GM23338 (cell line): ENCODE measurements around the gene FCRL6.
A peak's percentile ranks its signal among the peaks of the same experiment; 100 is the strongest.

Experiments used
- CREB1 ChIP-seq: fragments of 250-450 bp; sonication (Bioruptor Pico); IDR thresholded peaks from 2 replicates; pipeline ENCODE4 v1.5.0; 2020; ENCODE audit warnings: low read depth, mild to moderate bottlenecking, moderate library complexity
- CTCF ChIP-seq, 2 experiments: fragments of 200-600 bp in 1 of 2; sonication (generic) in 1 of 2; conservative IDR thresholded peaks; 2 replicates each; pipeline versions ENCODE4 v1.5.1 to v1.6.1; 2016 to 2017; ENCODE audit warnings: antibody characterized with exemption in 2 of 2, low read depth in 2 of 2, mild to moderate bottlenecking in 2 of 2, moderate library complexity in 1 of 2
- EZH2 ChIP-seq: fragments of 200-600 bp; sonication (generic); IDR thresholded peaks from one replicate; pipeline ENCODE4 v1.8.0; 2017; ENCODE audit warnings: antibody characterized with exemption, mild to moderate bottlenecking, low read depth; ENCODE audit not compliant: unreplicated experiment
- EZH2phosphoT487 ChIP-seq: fragments of 200-600 bp; sonication (generic); IDR thresholded peaks from one replicate; pipeline ENCODE4 v1.8.1; 2018; ENCODE audit warnings: antibody characterized with exemption; ENCODE audit not compliant: unreplicated experiment
- POLR2AphosphoS5 ChIP-seq: IDR thresholded peaks from 2 replicates; pipeline ENCODE4 v1.6.1; 2016; ENCODE audit warnings: antibody characterized with exemption, low read depth
- REST ChIP-seq: IDR thresholded peaks from one replicate; pipeline ENCODE4 v1.6.1; 2018; ENCODE audit warnings: antibody characterized with exemption; ENCODE audit not compliant: unreplicated experiment
- STAT1 ChIP-seq: IDR thresholded peaks from one replicate; pipeline ENCODE4 v1.6.1; 2016; ENCODE audit warnings: antibody characterized with exemption; ENCODE audit not compliant: unreplicated experiment
- ZNF331 ChIP-seq: fragments of 250-450 bp; sonication (Bioruptor Pico); IDR thresholded peaks from 2 replicates; pipeline ENCODE4 v1.5.0; 2020; ENCODE audit warnings: low read depth, mild to moderate bottlenecking, moderate library complexity

GRCh38 chr1:159803956-159804689 lies 2.0 kb downstream of the FCRL6 start:
- TF ChIP-seq CTCF (conservative IDR thresholded peaks at IDR 0.05; ENCODE audit: low read depth in 2 of 2), result peak; percentile 20 to 37; a peak in 2 of 4 replicates
- no peak for TF ChIP-seq REST
- no peak for TF ChIP-seq STAT1
- no peak for TF ChIP-seq EZH2
- TF ChIP-seq POLR2AphosphoS5, result no peak
- TF ChIP-seq EZH2phosphoT487, result no peak
- no peak for TF ChIP-seq CREB1
- no peak for TF ChIP-seq ZNF331 (CRISPR knock-in tag)
